Measurements from ENCODE around the gene LGALS9.

GRCh38 chr17:27601975-27602302 is 29.0 kb upstream of the LGALS9 start:
- TF ChIP-seq EZH2 (IDR thresholded peaks at IDR 0.05): no peak
- no peak for TF ChIP-seq POLR2AphosphoS5 (IDR thresholded peaks at IDR 0.05; ENCODE audit: borderline replicate concordance, low read depth, low read length)
- no peak for TF ChIP-seq FOXP2 (optimal IDR thresholded peaks at IDR 0.05; ENCODE audit: control extremely low read depth, extremely low read length, insufficient read depth)

Measured in SK-N-MC (cell line).